Activated CD8-positive, alpha-beta memory T cell treated with anti-CD3 and anti-CD28 coated beads, Interleukin-2, amount 50 U/mL, for 48 hours (primary cell): ENCODE results near the gene TRMT44.
"Not testable (repeated sequence)": the region's sequence is repeated elsewhere in the genome, so short reads cannot be mapped to it uniquely, and the experiment has no call there.

ENCODE experiments used
- DNase-seq: peaks from one replicate; pipeline ENCODE4 v3.0.0-alpha.2; 2020

Gene TRMT44

DNA sequence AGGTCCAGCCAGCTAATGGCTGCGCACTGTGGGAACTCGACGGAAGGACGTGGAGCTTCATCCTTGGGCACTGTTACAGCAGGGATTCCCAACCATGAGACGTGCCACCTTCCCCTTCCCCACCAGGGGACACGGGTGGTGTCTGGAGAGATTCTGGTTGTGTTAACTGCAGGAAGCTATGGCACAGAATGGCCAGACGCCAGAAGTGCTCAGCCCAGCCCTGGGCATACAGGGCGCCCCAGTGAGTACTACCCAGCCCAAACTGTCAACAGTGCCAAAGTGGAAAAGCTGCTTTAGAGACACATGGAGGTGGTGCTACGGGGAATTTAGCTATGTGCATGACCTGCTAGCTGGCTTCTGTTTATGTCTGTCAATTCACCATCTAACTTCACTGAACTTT is 32.8 kb upstream of the TRMT44 start:
- DNase-seq = no peak

- no peak for DNase-seq
These were observed 31.1 kb upstream of the TRMT44 start for GRCh38 chr4:8409264-8410065.

DNA sequence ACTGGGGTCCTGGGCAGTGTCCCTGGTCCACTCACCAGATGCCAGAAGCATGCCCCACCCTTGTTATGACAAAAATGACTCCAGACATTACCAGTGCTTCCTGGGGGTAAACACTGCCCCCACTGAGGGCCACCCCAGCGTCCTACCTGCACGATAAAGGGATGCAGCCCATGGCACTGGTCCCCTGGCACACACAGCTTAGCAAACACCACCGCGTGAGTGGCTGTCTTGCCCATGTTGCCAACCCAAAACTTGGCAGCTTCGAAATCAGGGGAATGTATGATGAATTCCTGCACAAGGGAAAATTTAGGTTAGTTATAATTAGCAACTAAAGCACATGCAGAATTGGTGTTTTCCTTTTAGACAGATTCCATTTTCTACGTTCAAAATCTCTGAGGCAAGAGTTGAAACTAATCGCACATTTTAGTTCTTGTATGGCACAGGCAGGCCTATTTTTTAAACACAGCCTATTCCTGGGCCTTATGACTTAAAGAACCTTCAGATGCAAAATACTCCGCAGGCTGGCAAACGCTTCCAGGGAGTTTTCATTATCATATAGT is 30.4 kb upstream of the TRMT44 start:
- no peak for DNase-seq

DNA sequence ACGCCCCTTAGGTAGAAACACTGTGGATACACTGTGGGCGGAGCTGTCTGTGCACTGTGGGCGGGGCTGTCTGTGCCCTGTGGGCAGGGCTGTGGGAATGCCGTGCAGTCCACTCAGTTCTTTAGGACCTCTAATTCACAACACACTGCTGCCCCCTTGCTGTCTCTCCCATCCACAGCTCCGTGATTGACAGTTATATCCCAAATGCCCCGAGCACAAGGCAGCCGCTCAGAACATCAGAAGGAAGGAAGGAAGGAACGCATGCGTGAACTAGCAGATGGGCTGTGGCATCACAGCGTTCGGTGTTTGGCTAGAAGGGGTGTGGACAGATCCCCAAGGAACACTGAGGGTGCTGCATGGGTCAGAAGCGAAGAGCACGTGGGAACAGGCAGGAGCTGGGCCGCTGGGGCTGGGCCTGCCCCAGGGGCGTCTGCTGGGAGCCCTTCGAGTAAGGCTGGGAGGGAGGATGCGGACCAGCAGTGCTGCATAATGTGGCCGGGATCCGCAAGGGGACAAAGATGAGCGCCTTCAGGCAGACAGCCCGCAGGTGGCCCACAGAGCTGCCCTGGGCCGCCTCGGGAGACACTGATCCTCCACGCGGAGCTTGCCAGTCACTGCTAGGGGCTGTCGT is 29.8 kb upstream of the TRMT44 start:
- DNase-seq = no peak

GRCh38 chr4:8411351-8412180 is 29.0 kb upstream of the TRMT44 start:
- DNase-seq = no peak

GRCh38 chr4:8412288-8412687 is 28.3 kb upstream of the TRMT44 start:
- DNase-seq = no peak

DNA sequence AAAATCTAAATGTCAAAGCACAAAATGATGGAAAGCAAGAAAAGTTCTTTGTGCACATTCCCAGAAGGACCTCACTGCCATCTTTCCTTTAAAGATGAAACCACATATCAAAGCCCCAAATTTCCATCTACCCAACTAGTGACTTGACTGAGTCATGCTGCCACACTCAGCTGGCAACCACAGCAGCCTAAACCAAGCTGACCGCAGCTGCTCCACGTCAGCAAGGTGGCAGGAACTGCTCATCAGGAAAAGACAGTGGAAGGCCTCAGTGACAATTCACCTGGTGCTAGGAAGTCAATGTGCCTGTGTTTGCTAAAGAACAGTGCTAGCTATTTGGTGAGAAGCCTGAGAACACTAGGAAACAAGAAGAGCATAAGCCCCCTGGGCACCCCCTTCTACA is 26.2 kb upstream of the TRMT44 start:
- no peak for DNase-seq

DNA sequence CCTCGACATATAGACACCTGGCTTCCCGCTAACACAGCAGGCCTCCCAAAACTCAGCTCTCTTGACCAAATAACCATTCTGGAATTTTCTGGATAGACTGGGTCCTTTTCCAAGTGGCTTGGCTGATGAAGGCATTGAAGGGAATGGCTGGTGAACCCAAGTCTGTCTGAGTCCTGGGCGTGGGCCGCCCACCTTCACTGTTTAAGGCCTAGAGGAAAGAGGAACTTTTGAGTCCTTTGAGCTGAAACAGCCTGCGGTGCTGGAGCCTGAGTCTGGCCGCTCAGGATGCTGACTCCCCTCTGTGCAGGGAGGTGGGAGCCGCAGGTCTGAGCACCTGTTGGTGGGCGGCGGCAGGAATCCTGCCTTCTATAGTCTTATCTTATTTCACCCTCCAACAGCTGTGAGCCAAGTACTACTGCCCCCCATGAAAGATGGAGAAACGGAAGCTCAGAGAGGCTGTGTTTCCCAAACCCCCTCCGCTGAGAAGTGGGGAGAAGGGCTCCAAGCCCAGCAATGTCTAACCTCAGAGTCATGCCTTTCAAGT is 23.4 kb upstream of the TRMT44 start:
- no peak for DNase-seq

- DNase-seq = no peak
These were observed 21.1 kb upstream of the TRMT44 start for GRCh38 chr4:8419222-8420041.

DNA sequence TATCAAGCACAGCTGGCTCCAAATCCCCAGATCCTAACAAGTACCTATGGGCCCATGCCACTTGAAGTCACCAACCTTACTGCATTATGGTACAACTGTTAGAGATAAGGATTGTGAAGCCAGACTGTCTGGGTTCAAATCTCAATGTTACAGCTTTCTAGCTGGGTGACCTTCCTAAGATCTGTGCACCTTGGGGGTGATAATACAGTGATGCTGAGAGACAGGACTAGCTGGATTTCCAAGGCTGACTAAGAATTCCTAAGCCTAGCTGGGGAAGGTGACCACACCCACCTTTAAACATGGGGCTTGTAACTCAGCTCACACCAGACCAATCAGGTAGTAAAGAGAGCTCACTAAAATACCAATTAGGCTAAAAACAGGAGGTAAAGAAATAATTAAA is 20.4 kb upstream of the TRMT44 start:
- DNase-seq = not testable (repeated sequence)

GRCh38 chr4:8422327-8422726 is 18.2 kb upstream of the TRMT44 start:
- no peak for DNase-seq

DNA sequence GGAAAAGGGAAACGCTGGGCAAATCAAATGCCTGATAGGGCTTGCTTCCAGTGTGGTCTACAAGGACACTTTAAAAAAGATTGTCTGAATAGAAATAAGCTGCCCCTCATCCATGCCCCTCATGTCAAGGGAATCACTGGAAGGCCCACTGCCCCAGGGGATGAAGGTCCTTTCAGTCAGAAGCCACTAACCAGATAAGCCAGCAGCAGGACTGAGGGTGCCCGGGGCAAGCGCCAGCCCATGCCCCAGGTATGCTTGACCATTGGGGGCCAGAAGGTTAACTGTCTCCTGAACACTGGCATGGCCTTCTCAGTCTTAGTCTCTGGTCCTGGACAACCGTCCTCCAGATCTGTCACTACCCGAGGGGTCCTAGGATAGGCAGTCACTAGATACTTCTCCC is 17.8 kb upstream of the TRMT44 start:
- DNase-seq = no peak

DNA sequence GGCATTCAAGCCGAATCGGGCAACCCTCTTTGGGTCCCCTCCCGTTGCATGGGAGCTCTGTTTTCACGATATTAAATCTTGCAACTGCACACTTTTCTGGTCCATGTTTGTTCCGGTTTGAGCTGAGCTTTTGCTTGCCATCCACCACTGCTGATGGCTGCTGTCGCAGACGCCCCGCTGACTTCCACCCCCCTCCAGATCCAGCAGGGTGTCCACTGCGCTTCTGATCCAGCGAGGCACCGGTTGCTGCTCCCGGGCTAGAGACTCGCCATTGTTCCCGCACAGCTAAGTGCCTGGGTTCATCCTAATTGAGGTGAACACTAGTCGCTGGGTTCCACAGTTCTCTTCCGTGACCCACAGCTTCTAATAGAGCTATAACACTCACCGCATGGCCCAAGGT is 13.3 kb upstream of the TRMT44 start:
- no peak for DNase-seq

DNA sequence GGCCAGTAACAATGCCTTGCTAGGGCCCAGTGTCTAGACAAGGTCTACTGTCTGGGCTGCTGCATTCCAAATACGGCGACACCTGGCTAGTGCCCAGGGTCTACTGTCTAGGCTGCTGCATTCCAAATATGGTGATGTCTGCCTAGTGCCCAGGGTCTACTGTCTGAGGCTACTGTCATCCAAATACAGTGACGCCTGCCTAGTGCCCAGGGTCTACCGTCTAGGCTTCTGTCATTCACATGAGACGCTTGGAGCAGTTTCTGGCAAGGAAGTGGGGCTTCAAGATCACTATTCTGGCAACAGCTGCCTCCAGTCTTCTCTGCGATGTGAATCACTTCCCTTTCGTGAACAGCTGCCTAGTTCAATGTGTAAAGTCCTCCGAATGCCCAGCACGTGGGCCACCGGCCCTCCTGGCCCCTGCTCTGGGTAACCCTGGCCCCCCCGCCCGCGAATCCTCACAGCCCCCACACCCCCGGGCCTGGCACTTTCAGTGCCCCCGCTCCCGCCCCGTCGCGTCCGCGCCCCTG is 12.8 kb upstream of the TRMT44 start:
- DNase-seq = no peak

DNA sequence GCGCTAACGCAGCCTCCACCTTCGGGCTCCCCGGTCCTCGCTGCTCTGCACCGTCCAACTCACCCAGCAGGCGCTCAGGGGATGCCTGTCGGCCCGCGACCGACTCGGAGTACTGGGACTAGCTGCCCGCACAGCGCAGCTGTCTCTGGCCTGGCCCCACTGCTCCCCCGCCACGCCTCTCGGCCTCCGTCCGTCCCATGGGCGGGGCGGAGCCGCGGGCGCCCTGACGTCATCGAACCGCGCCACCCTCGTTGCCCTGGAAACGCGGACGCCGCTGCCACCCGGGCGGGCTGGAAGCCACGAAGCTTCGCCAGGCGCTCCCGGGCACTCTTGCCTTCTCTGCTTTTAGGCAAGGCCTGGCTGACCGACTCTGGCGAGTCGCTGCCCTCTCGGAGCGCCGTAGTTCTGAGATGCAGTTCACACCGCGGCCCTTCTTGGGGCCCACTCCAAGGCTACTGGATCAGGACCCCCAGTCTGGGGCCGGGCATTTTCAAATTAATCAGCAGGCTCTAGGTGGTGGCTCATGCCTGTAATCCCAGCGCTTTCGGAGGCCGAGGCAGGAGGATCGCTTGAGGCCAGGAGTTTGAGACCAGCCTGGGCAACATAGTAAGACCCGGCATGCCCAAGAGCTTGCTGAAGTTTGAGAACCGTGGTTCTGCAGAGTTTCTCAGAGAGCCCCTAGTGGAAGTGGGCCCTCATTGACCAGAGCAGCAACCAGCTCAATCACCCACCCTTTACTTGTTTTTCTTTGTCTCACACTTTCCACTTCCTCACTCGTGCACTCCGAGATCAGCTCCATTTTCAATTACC is 12.1 kb upstream of the TRMT44 start:
- peak; percentile 100 for DNase-seq

GRCh38 chr4:8431553-8431952 is 9.0 kb upstream of the TRMT44 start:
- DNase-seq = no peak

DNA sequence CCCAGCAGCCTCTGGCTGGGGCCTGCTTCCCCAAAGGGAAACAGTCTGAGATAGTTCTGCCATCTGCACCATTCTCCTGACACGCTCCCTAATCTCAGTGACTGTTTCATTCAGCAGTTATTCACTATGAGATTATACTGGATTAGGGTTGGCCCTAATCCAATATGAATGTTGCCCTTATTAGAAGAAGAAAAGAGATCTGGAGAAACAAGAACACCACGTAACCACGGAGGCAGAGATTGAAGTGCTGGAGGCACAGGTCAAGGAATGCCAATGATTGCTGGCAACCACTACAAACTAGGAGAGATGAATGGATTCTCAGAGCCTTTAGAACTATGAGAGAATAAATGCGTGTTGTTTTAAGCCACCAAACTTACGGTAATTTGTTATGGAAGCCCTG is 7.4 kb upstream of the TRMT44 start:
- no peak for DNase-seq

DNA sequence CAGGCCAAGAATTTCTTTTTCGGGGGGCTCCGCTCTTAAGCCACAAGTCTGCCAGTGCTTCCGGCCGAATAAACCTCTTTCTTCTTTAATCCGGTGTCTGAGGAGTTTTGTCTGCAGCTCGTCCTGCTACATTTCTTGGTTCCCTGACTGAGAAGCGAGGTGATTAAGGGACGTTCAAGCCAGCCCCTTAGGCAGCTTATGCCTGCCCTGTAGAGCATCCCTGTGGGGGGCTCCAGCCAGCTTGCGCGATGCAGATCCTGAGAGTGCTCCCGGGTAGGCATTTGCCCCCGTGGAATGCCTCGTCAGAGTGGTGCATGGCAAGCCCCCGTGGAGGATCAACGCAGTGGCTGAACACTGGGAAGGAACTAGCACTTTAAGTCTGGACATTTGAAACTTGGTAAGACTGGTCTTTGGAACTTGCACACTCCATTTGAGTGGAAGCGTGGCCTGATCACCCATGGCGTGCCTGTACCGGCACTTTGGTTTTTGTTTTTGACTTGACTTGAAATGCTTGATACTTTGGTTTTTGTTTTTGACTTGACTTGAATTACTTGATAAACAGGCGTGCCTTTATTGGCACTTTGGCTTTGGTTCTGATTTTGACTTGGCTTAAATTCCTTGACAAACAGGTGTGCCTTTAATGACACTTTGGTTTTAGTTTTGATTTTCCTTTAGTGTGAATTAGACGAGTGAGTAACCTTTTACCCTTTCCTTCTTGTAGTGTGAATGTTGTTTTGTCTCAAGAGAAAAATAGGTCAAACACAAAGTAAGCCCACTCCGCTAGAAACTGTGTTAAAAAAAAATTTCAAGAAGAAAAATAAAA is 6.1 kb upstream of the TRMT44 start:
- no peak for DNase-seq

DNA sequence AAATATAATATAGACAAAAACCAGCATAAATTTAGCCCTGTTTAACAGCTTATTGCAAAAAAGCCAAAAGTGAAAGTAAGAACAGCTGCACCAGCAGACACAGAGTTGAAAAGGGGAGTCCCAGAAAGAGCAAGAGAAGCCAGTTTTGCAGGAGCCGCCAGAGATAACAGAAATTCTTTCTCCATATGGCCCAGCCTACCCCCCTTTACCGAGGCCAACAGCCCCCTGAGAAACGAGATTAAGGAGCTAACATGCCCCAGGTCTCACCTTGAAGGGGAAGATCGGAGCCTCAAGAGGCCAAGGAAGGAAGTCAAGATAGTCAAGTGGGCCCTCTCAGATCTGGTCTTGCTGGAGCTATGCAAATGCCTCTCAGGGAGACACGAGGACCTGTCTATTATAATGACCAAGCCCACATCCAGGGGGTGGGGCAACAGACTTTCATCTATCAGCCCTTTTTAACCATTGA is 4.9 kb upstream of the TRMT44 start:
- no peak for DNase-seq

DNA sequence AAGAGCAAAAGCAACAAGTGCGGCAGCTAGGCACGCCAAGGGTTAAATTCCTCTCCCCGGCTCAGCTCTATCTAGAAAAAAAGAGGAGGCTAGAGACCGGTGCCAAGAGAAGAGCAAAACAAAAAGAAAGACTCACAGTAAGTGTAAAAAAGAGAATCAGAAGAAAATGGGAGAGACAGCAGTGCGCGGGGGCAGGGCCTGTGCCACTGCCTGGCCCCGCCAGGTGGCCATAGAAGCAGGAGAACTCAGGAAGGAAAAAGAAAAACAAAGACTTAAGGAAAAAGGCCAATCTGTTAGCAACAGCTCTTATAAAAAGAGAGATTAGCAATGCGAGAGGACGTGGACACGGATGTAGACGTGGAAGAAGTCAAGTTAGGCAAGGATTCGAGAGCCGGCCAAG is 3.3 kb upstream of the TRMT44 start:
- no peak for DNase-seq
